Measurements from ENCODE around the gene PTCSC3. TPM values are rescaled to one million over a fixed set of nuclear protein-coding genes. Genes with fewer than 3 reads are reported as not detected.

The PTCSC3 gene
- total RNA-seq, 1 experiment from 2014 or later, result not detected

GRCh38 chr14:36192530-36192929 is 16.0 kb upstream of the PTCSC3 start:
- Mint-ChIP-seq H3K4me1 (ENCODE audit: low read depth, unreplicated experiment) (no peaks in the 10 kb centered on the region), H3K9me3 (ENCODE audit: unreplicated experiment) (peaks cover 10% of the 10 kb centered on the region), H3K36me3 (ENCODE audit: insufficient read depth, unreplicated experiment) (no peaks in the 10 kb centered on the region), H3K27ac (ENCODE audit: unreplicated experiment) (no peak overlapping the region), H3K27me3 (ENCODE audit: insufficient read depth, unreplicated experiment) (peaks cover 22% of the 10 kb centered on the region), H3K4me3 (ENCODE audit: unreplicated experiment) (no peak overlapping the region)
- no TSS peak for BruUV-seq (replicated peaks)
- ChIA-PET POLR2A (no interaction called here), CTCF (no interaction called here)
- no peak for TF ChIP-seq CTCF (IDR thresholded peaks at IDR 0.05; ENCODE audit: insufficient read depth in 1 of 2, low read depth in 1 of 2, low read length in 1 of 2, severe bottlenecking in 1 of 2, unreplicated experiment in 1 of 2)
- intact Hi-C loops (cut with micrococcal nuclease; ENCODE audit: unreplicated experiment), result no loop called here
- H3K27me3 ChIP-seq (replicated peaks; ENCODE audit: control insufficient read depth, insufficient read depth, low read length), result no peaks in the 10 kb centered on the region
- H3K4me1 ChIP-seq, result no peaks in the 10 kb centered on the region
- no peaks in the 10 kb centered on the region for H3K36me3 ChIP-seq (ENCODE audit: control insufficient read depth, insufficient read depth, low read length)
- no peaks in the 10 kb centered on the region for H3K9me3 ChIP-seq
- no peak overlapping the region for H3K4me3 ChIP-seq (ENCODE audit: low read depth, low read length)
- DNase-seq, result no peak

GRCh38 chr14:36183402-36183801 is 6.9 kb upstream of the PTCSC3 start:
- DNase-seq, result no peak
- Mint-ChIP-seq H3K27ac (ENCODE audit: unreplicated experiment) (no peak overlapping the region), H3K9me3 (ENCODE audit: unreplicated experiment) (no peaks in the 10 kb centered on the region), H3K4me1 (ENCODE audit: low read depth, unreplicated experiment) (no peaks in the 10 kb centered on the region), H3K27me3 (ENCODE audit: insufficient read depth, unreplicated experiment) (no peaks in the 10 kb centered on the region), H3K36me3 (ENCODE audit: insufficient read depth, unreplicated experiment) (no peaks in the 10 kb centered on the region), H3K4me3 (ENCODE audit: unreplicated experiment) (no peak overlapping the region)
- H3K36me3 ChIP-seq (ENCODE audit: control insufficient read depth, insufficient read depth, low read length), result no peaks in the 10 kb centered on the region
- no peaks in the 10 kb centered on the region for H3K27me3 ChIP-seq (replicated peaks; ENCODE audit: control insufficient read depth, insufficient read depth, low read length)
- intact Hi-C loops (cut with micrococcal nuclease; ENCODE audit: unreplicated experiment), result no loop called here
- H3K4me3 ChIP-seq (ENCODE audit: low read depth, low read length), result no peak overlapping the region
- no peak for TF ChIP-seq CTCF (IDR thresholded peaks at IDR 0.05; ENCODE audit: insufficient read depth in 1 of 2, low read depth in 1 of 2, low read length in 1 of 2, severe bottlenecking in 1 of 2, unreplicated experiment in 1 of 2)
- H3K4me1 ChIP-seq, result no peaks in the 10 kb centered on the region
- H3K9me3 ChIP-seq, result 0 out of 2 replicates have a peak, but pooled peaks cover 4% of the 10 kb centered on the region
- ChIA-PET POLR2A (no interaction called here), CTCF (no interaction called here)
- BruUV-seq (replicated peaks), result no TSS peak

DNA sequence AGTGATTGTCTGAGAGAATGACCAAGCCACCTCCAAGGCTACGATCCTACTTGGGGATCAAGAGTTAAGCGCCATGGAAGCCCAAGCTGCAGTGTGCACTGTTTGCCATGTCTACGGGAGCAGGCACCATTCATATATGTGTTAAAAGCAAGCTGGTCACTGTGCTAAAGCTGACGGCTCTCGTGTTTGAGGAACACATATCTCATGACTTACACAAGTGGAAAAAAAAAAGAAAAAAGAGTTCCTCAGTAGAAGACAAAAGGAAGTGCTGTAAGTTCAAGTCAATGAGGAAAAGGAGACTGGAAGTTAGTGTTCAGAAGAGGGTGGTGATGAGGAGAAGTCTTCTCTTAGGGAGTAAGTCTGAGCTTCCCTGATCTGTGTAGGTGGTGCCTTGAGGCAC is 4.9 kb upstream of the PTCSC3 start:
- CTCF ChIA-PET, result no interaction called here
- intact Hi-C loops (cut with micrococcal nuclease; ENCODE audit: unreplicated experiment), result no loop called here
- no TSS peak for BruUV-seq (replicated peaks)
- Histone ChIP-seq H3K9me3 (0 out of 2 replicates have a peak, but pooled peaks cover 4% of the 10 kb centered on the region), H3K36me3 (ENCODE audit: control insufficient read depth, insufficient read depth, low read length) (no peaks in the 10 kb centered on the region), H3K4me1 (no peaks in the 10 kb centered on the region), H3K27me3 (replicated peaks; ENCODE audit: control insufficient read depth, insufficient read depth, low read length) (no peaks in the 10 kb centered on the region), H3K4me3 (ENCODE audit: low read depth, low read length) (no peak overlapping the region)
- no peak for TF ChIP-seq CTCF (IDR thresholded peaks at IDR 0.05; ENCODE audit: insufficient read depth in 1 of 2, low read depth in 1 of 2, low read length in 1 of 2, severe bottlenecking in 1 of 2, unreplicated experiment in 1 of 2)
- H3K4me1 Mint-ChIP-seq (ENCODE audit: low read depth, unreplicated experiment), result no peaks in the 10 kb centered on the region
- POLR2A ChIA-PET, result interaction anchor here (0.5 kb wide), 1 partner anchor 138 kb away, joined by 4 read pairs; no protein-coding TSS in a partner anchor
- H3K27me3 Mint-ChIP-seq (ENCODE audit: insufficient read depth, unreplicated experiment), result no peaks in the 10 kb centered on the region
- no peak overlapping the region for H3K4me3 Mint-ChIP-seq (ENCODE audit: unreplicated experiment)
- no peaks in the 10 kb centered on the region for H3K9me3 Mint-ChIP-seq (ENCODE audit: unreplicated experiment)
- DNase-seq, result no peak
- no peak overlapping the region for H3K27ac Mint-ChIP-seq (ENCODE audit: unreplicated experiment)
- no peaks in the 10 kb centered on the region for H3K36me3 Mint-ChIP-seq (ENCODE audit: insufficient read depth, unreplicated experiment)

All from Caco-2 (cell line).